BLaER1 treated with 17β-estradiol and CSF1 and Interleukin-3, amounts not matched to agents 10 nM and 100 nM (cell line): ENCODE results near the gene BICRAL.
A peak's percentile ranks its signal among the peaks of the same experiment; 100 is the strongest.
"Not testable (repeated sequence)": the region's sequence is repeated elsewhere in the genome, so short reads cannot be mapped to it uniquely, and the experiment has no call there.

ENCODE experiments used
- H3K27ac ChIP-seq, 11 experiments: shearing (Covaris generic); formaldehyde crosslinking; 2 replicates each; pipeline ENCODE4 v1.8.1; 2022
- H3K27me3 ChIP-seq, 11 experiments: shearing (Covaris generic); formaldehyde crosslinking; 2 replicates each; pipeline ENCODE4 v1.8.1; 2022
- H3K36me3 ChIP-seq, 11 experiments: shearing (Covaris generic); formaldehyde crosslinking; 2 replicates each; pipeline ENCODE4 v1.8.1; 2022
- H3K4me1 ChIP-seq, 10 experiments: shearing (Covaris generic); formaldehyde crosslinking; 2 replicates each; pipeline ENCODE4 v1.8.1; 2022
- H3K4me2 ChIP-seq, 11 experiments: shearing (Covaris generic); formaldehyde crosslinking; 2 replicates each; pipeline ENCODE4 v1.8.1; 2022
- H3K4me3 ChIP-seq, 10 experiments: shearing (Covaris generic); formaldehyde crosslinking; 2 replicates each; pipeline ENCODE4 v1.8.1; 2022
- H3K9ac ChIP-seq, 11 experiments: shearing (Covaris generic); formaldehyde crosslinking; 2 replicates each; pipeline ENCODE4 v1.8.1; 2022
- H3K9me3 ChIP-seq, 11 experiments: shearing (Covaris generic); formaldehyde crosslinking; replicated peaks in 1 of 11; 2 replicates each; pipeline ENCODE4 v1.8.1; 2022
- H4K20me1 ChIP-seq, 11 experiments: shearing (Covaris generic); formaldehyde crosslinking; 2 replicates each; pipeline ENCODE4 v1.8.1; 2022
- Cebpa-rat ChIP-seq, 11 experiments: shearing (Covaris generic); IDR thresholded peaks; 2 replicates each; pipeline ENCODE4 v1.8.1; 2022

The BICRAL gene

GRCh38 chr6:42860481-42860880 is 78.6 kb downstream of the BICRAL start:
- no peak overlapping the region for H3K4me2 ChIP-seq
- no peaks in the 10 kb centered on the region for H3K9me3 ChIP-seq
- TF ChIP-seq Cebpa-rat (IDR thresholded peaks at IDR 0.05): no peak
- H3K4me3 ChIP-seq: no peak overlapping the region
- H3K27ac ChIP-seq: no peak overlapping the region
- H3K4me1 ChIP-seq: no peaks in the 10 kb centered on the region
- H4K20me1 ChIP-seq: no peaks in the 10 kb centered on the region
- no peaks in the 10 kb centered on the region for H3K27me3 ChIP-seq
- H3K36me3 ChIP-seq: peaks cover 65 to 98% (median 92%) of the 10 kb centered on the region in 11 experiments
- H3K9ac ChIP-seq: no peak overlapping the region

DNA sequence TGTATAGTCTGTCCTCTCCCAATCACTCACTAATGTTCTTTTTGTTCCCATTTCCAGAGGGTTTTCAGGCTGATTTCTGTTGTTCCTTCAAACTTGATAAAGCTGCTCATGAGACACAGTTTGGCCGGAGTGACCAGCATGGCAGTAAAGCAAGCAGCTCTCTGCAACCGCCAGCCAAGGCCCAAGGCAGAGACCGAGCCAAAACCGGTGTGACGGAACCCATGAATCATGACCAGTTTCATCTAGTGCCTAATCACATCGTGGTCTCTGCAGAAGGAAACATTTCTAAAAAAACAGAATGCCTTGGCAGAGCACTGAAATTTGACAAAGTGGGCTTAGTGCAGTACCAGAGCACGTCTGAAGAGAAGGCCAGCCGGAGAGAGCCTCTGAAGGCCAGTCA is 82.8 kb downstream of the BICRAL start:
- no peak overlapping the region for H3K4me3 ChIP-seq
- H3K36me3 ChIP-seq: peaks cover 60 to 97% (median 81%) of the 10 kb centered on the region in 11 experiments
- no peak overlapping the region for H3K9ac ChIP-seq
- H4K20me1 ChIP-seq: no peaks in the 10 kb centered on the region
- no peaks in the 10 kb centered on the region for H3K27me3 ChIP-seq
- H3K4me2 ChIP-seq: no peak overlapping the region
- H3K27ac ChIP-seq: no peak overlapping the region
- H3K4me1 ChIP-seq: no peaks in the 10 kb centered on the region
- no peaks in the 10 kb centered on the region for H3K9me3 ChIP-seq
- no peak for TF ChIP-seq Cebpa-rat (IDR thresholded peaks at IDR 0.05)

GRCh38 chr6:42870145-42870936 is 88.5 kb downstream of the BICRAL start:
- H3K9me3 ChIP-seq: no peaks in the 10 kb centered on the region

DNA sequence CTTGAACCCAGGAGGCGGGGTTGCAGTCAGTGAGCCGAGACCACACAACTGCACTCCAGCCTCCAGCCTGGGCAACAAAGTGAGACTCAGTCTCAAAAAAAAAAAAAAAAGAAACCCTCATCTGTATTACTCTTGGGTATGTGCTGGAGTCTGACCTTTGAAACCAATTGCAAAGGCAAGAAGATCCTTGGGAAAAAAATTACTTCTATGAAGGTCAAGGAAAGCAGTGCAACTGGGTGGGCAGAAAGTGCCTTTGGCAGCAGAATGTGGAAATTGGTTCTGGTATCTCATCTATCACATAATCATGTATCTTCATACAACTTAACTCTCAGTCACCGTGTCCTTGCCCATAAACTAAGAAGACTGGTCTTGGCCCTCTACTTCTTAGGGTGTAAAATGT is 89.9 kb downstream of the BICRAL start:
- H3K4me3 ChIP-seq: no peak overlapping the region
- H4K20me1 ChIP-seq: no peaks in the 10 kb centered on the region
- peaks cover 0 to 9% (median 3%) of the 10 kb centered on the region in 10 experiments; a peak in 7 of 20 replicates for H3K4me1 ChIP-seq
- peak overlapping the region in 3 of 11 experiments; percentile 3 to 29 (median 7); a peak in 3 of 22 replicates for H3K4me2 ChIP-seq
- peaks cover 8 to 29% (median 15%) of the 10 kb centered on the region in 11 experiments; a peak in 21 of 22 replicates for H3K36me3 ChIP-seq
- no peak overlapping the region for H3K27ac ChIP-seq
- no peak for TF ChIP-seq Cebpa-rat (IDR thresholded peaks at IDR 0.05)
- H3K9ac ChIP-seq: no peak overlapping the region
- no peaks in the 10 kb centered on the region for H3K27me3 ChIP-seq
- H3K9me3 ChIP-seq: no peaks in the 10 kb centered on the region

More at GRCh38 chr6:42870145-42870936, 88.5 kb downstream of the BICRAL start:
- H3K4me1 ChIP-seq: peaks cover 0 to 9% (median 3%) of the 10 kb centered on the region in 10 experiments; a peak in 7 of 20 replicates
- H4K20me1 ChIP-seq: no peaks in the 10 kb centered on the region
- H3K27me3 ChIP-seq: no peaks in the 10 kb centered on the region
- no peak overlapping the region for H3K4me2 ChIP-seq
- no peak for TF ChIP-seq Cebpa-rat (IDR thresholded peaks at IDR 0.05)
- peak overlapping the region in 1 of 11 experiments; percentile 9; a peak in 1 of 22 replicates for H3K9ac ChIP-seq
- peaks cover 20 to 42% (median 28%) of the 10 kb centered on the region in 11 experiments for H3K36me3 ChIP-seq
- H3K27ac ChIP-seq: no peak overlapping the region
- H3K4me3 ChIP-seq: no peak overlapping the region

- Histone ChIP-seq H3K4me1 (peaks cover 0 to 9% (median 3%) of the 10 kb centered on the region in 10 experiments; a peak in 8 of 20 replicates), H3K27ac (no peak overlapping the region), H3K4me2 (no peak overlapping the region), H3K27me3 (no peaks in the 10 kb centered on the region), H3K9me3 (no peaks in the 10 kb centered on the region), H3K4me3 (no peak overlapping the region), H3K9ac (no peak overlapping the region), H3K36me3 (peaks cover 0 to 13% (median 7%) of the 10 kb centered on the region in 11 experiments; a peak in 7 of 22 replicates), H4K20me1 (no peaks in the 10 kb centered on the region)
- TF ChIP-seq Cebpa-rat (IDR thresholded peaks at IDR 0.05): no peak
These were observed 91.5 kb downstream of the BICRAL start for GRCh38 chr6:42873313-42873712.

- no peak for TF ChIP-seq Cebpa-rat (IDR thresholded peaks at IDR 0.05)
- Histone ChIP-seq H3K27me3 (no peaks in the 10 kb centered on the region), H3K4me2 (no peak overlapping the region), H4K20me1 (peaks cover 2 to 18% (median 12%) of the 10 kb centered on the region in 11 experiments; a peak in 17 of 22 replicates), H3K9ac (peak overlapping the region in 5 of 11 experiments; percentile 1 to 41 (median 14); a peak in 4 of 22 replicates), H3K36me3 (peaks cover 15 to 22% (median 18%) of the 10 kb centered on the region in 11 experiments), H3K4me3 (no peak overlapping the region), H3K4me1 (peaks cover 23 to 30% (median 27%) of the 10 kb centered on the region in 10 experiments), H3K9me3 (no peaks in the 10 kb centered on the region), H3K27ac (peak overlapping the region in 5 of 11 experiments; percentile 15 to 48 (median 39); a peak in 4 of 22 replicates)
These were observed 95.8 kb downstream of the BICRAL start for GRCh38 chr6:42877695-42878094.

DNA sequence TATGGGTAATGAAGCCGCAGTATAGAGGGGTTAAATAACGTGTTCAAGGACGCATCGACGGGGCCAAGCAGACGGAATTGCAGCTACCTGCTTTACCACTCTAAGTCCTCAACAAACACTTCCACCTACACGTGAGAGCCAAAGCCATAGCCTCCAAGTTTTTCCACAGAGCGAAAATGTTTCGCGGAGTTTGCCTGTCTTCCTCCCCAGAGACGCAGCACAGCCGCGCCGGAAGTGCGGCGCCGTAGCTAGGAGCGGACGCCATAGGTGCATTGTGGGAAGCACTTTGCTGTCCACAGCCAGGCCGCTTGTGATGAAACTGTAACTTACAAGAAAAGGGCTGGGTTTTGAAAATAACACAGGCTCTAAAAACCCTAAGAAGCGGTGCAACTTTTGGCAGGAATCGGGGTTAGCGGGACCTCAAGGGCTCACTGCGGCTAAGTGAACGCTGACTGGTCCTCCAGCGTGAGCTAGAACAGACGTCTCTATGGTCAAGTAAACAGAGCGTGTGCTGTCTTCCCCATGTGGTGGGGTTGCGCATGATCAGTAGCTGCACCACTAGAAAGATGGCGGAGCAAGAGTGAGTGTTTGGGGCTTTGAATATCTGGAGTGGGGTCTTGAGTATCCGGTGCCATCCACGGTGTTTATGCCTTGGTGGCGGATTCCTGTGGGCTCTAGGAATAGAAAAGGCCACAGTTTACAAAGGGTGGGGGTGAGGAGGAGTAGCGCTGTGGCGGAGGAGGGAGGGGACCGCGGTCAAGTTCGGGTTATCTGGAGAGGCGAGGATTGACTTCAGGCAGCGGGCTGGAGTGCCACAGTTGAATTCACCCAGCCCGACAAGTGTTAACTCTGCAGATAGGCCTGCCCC is 97.8 kb downstream of the BICRAL start, which contains the start of gene RPL7L1:
Gene RPL7L1, plus strand, starts transcription at position 245 of the 868 bp plus-strand sequence. Its CDS starts 295 bp downstream, at position 540.
- H3K4me3 ChIP-seq: peak within 1 kb of the TSS; percentile 72 to 91 (median 85)
- peak within 1 kb of the TSS; percentile 82 to 94 (median 87) for H3K4me2 ChIP-seq
- peaks cover 11 to 37% (median 31%) of the 10 kb centered on the region in 11 experiments; a peak in 18 of 22 replicates for H4K20me1 ChIP-seq
- H3K9me3 ChIP-seq: no peaks in the 10 kb centered on the region
- TF ChIP-seq Cebpa-rat (IDR thresholded peaks at IDR 0.05): peak in 1 of 11 experiments; percentile 41; a peak in 1 of 22 replicates
- H3K36me3 ChIP-seq: peaks cover 34 to 41% (median 37%) of the 10 kb centered on the region in 11 experiments
- H3K9ac ChIP-seq: peak within 1 kb of the TSS; percentile 87 to 98 (median 95)
- peaks cover 23 to 37% (median 31%) of the 10 kb centered on the region in 10 experiments for H3K4me1 ChIP-seq
- H3K27ac ChIP-seq: peak within 1 kb of the TSS; percentile 85 to 97 (median 92)
- no peaks in the 10 kb centered on the region for H3K27me3 ChIP-seq

DNA sequence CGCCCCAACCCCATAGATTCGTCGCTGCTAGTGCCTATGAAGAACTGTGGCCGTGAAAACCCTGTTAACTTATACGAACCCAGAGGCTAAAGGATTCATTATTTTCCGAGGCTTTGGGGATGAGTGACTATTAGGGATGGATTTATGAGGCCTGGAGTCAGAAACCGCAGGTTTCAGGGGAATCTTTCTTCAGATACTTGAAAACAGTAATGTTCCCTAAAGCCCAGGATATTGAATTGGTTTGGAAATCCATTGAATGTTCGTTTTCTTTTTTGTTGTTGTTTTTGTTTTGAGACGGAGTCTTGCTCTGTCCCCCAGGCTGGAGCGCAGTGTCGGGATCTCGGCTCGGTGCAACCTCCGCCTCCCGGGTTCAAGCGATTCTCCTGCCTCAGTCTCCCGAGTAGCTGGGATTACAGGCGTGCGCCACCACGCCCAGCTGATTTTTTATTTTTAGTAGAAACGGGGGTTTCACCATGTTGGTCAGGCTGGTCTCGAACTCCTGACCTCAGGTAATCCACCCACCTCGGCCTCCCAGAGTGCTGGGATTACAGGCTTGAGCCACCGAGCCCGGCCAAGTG is 98.5 kb downstream of the BICRAL start:
- Histone ChIP-seq H4K20me1 (peaks cover 11 to 45% (median 37%) of the 10 kb centered on the region in 11 experiments; a peak in 18 of 22 replicates), H3K4me2 (peak overlapping the region; percentile 82 to 94 (median 87)), H3K9ac (peak overlapping the region; percentile 87 to 98 (median 95)), H3K36me3 (peaks cover 41 to 49% (median 45%) of the 10 kb centered on the region in 11 experiments), H3K4me3 (peak overlapping the region; percentile 72 to 91 (median 85)), H3K27ac (peak overlapping the region; percentile 85 to 97 (median 92)), H3K4me1 (peaks cover 23 to 37% (median 31%) of the 10 kb centered on the region in 10 experiments)
- not testable (repeated sequence) for H3K9me3 ChIP-seq, H3K27me3 ChIP-seq

GRCh38 chr6:42880871-42881270 is 99.0 kb downstream of the BICRAL start:
- peaks cover 46 to 54% (median 50%) of the 10 kb centered on the region in 11 experiments for H3K36me3 ChIP-seq
- H3K27me3 ChIP-seq, H3K9me3 ChIP-seq: not testable (repeated sequence)
- H3K4me1 ChIP-seq: peaks cover 23 to 37% (median 31%) of the 10 kb centered on the region in 10 experiments
- peak overlapping the region; percentile 72 to 91 (median 85) for H3K4me3 ChIP-seq
- peak overlapping the region; percentile 85 to 97 (median 92); a peak in 21 of 22 replicates for H3K27ac ChIP-seq
- peak overlapping the region; percentile 87 to 98 (median 95) for H3K9ac ChIP-seq
- peaks cover 11 to 50% (median 42%) of the 10 kb centered on the region in 11 experiments; a peak in 18 of 22 replicates for H4K20me1 ChIP-seq
- H3K4me2 ChIP-seq: peak overlapping the region; percentile 82 to 94 (median 87)
